Camera-type eye (tissue), 1 donor: Measurements from ENCODE around the gene CPHXL. TPM values are rescaled to one million over a fixed set of nuclear protein-coding genes. Genes with fewer than 3 reads are reported as not detected.

ENCODE experiments used
- total RNA-seq: library from RNA; depleted of rRNA; stranded (reverse); fragments of >200 nt; gene quantifications from one replicate; pipeline ENCODE4 v1.2.3, GENCODE V29; 2014

The CPHXL gene
- not detected for total RNA-seq

GRCh38 chr16:75726390-75726789 is at the start of gene CPHXL:
Gene CPHXL (minus strand): TSS chr16:75726490. CDS start chr16:75726442, 48 bp downstream.

DNA sequence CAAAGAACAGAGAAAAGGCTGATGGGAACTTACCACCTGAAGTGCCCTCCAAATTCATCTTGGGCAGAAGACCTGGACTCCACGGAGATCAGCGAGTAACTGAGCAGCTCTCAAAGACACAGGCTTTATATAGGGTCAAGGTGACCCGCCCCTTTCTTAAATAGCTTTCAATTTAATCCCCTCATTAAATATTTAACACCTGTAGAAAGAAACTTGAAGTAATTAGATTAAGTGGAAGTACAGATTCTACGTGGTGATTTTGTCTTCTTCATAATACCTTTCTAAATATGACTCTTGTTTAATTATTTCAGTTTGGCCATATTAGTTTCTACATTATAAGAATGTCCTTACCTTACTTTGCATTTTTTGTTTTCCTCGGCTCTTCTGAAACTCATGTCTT is 24.9 kb downstream of the CPHXL start, which contains the start of gene DUXB:
TSS of gene DUXB (minus strand) at position 101 of the 400 bp plus-strand sequence. CDS start at position 58, 43 bp downstream.

DNA sequence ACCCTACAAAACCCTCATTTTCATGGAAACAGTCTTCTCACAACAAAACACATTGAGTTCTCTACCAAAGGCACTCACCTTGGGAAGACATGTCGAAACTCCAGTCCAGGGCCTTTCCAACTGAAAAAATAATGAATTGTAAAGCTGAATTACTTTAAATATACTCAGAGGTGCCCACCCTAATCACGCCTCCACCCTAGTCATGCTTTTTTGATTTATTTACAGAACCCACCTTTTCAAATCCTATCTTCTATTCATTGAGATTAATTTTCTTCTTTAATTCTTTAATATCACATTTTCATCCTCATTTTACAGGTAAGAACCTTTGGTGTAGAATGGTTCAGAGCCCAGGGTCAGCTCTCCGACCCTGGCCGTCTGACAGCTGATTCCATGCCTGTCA is 49.4 kb downstream of the CPHXL start, which contains the start of gene CPHXL2:
TSS of gene CPHXL2 (minus strand) at position 101 of the 400 bp plus-strand sequence. CDS start at position 91, 10 bp downstream.

Other genes starting within 250 kb of the CPHXL start
- 2.7 TPM for gene CHST6, start 231.0 kb downstream of the CPHXL start, total RNA-seq
- 1.6 TPM for gene CHST5, start 190.4 kb downstream of the CPHXL start, total RNA-seq
- gene TMEM231, start 170.2 kb downstream of the CPHXL start, total RNA-seq = 26.7 TPM
- gene GABARAPL2, start 160.1 kb downstream of the CPHXL start, total RNA-seq = 125 TPM
- gene ADAT1, start 103.2 kb downstream of the CPHXL start, total RNA-seq = 59.6 TPM
- gene KARS1, start 78.8 kb downstream of the CPHXL start, total RNA-seq = 97.9 TPM
- gene TERF2IP, start 78.7 kb downstream of the CPHXL start, total RNA-seq = 167 TPM
- gene CPHXL2, start 49.5 kb downstream of the CPHXL start, total RNA-seq = not detected
- not detected for gene DUXB, start 25.0 kb downstream of the CPHXL start, total RNA-seq